HCT116 (cell line): ENCODE measurements around the gene FFAR3.

Experiments used
- CEBPB ChIP-seq: IDR thresholded peaks from 2 replicates; pipeline ENCODE4 v1.6.1; 2012; ENCODE audit warnings: low read depth
- CTCF ChIP-seq, 3 experiments: fragments of 200-600 bp in 1 of 3; sonication (generic) in 1 of 3; IDR thresholded peaks in 2 of 3; conservative IDR thresholded peaks in 1 of 3; 2 replicates each; pipeline ENCODE4 v1.5.1; 2012 to 2017; ENCODE audit warnings: low read depth in 2 of 3, low read length in 2 of 3, antibody characterized with exemption in 1 of 3, borderline replicate concordance in 1 of 3, control low read depth in 1 of 3, mild to moderate bottlenecking in 1 of 3, mixed read lengths in 1 of 3, mixed run types in 1 of 3, moderate library complexity in 1 of 3; ENCODE audit not compliant: insufficient read depth in 1 of 3
- EGR1 ChIP-seq: IDR thresholded peaks from 2 replicates; pipeline ENCODE4 v1.6.1; 2012; ENCODE audit warnings: low read depth
- EZH2 ChIP-seq: fragments of 200-600 bp; sonication (generic); IDR thresholded peaks from 2 replicates; pipeline ENCODE4 v1.6.1; 2017; ENCODE audit warnings: antibody characterized with exemption, mixed run types
- JUND ChIP-seq: IDR thresholded peaks from 2 replicates; pipeline ENCODE4 v1.6.1; 2012
- MAX ChIP-seq: IDR thresholded peaks from 2 replicates; pipeline ENCODE4 v1.6.1; 2012
- POLR2A ChIP-seq: IDR thresholded peaks from 2 replicates; pipeline ENCODE4 v1.7.0; 2011; ENCODE audit warnings: borderline replicate concordance; ENCODE audit not compliant: insufficient read depth, insufficient read length; ENCODE audit errors: extremely low read depth
- POLR2AphosphoS5 ChIP-seq: IDR thresholded peaks from 2 replicates; pipeline ENCODE4 v1.6.1; 2011; ENCODE audit warnings: mild to moderate bottlenecking, low read depth, low read length, moderate library complexity
- RAD21 ChIP-seq: IDR thresholded peaks from 2 replicates; pipeline ENCODE4 v1.6.1; 2012; ENCODE audit warnings: low read depth, mild to moderate bottlenecking
- REST ChIP-seq: IDR thresholded peaks from 2 replicates; pipeline ENCODE4 v1.6.1; 2012; ENCODE audit warnings: low read depth
- SIN3A ChIP-seq: IDR thresholded peaks from 2 replicates; pipeline ENCODE4 v1.6.1; 2012; ENCODE audit warnings: low read depth
- YY1 ChIP-seq: IDR thresholded peaks from 2 replicates; pipeline ENCODE4 v1.6.1; 2011; ENCODE audit warnings: low read length, low read depth, moderate library complexity, mild to moderate bottlenecking; ENCODE audit not compliant: insufficient replicate concordance; ENCODE audit errors: extremely low read depth
- ZFX ChIP-seq: fragments of 450-650 bp; IDR thresholded peaks from 2 replicates; pipeline ENCODE4 v1.6.1; 2017
- TF ChIP-seq, protein P1 (sequence below): IDR thresholded peaks from 2 replicates; pipeline ENCODE4 v1.6.1; 2011; ENCODE audit warnings: mild to moderate bottlenecking, low read length, moderate library complexity; ENCODE audit not compliant: insufficient replicate concordance; ENCODE audit errors: extremely low read depth

GRCh38 chr19:35340431-35340830 is 17.8 kb upstream of the FFAR3 start:
- TF ChIP-seq CTCF (IDR thresholded peaks at IDR 0.05 in 2 of 3, conservative IDR thresholded peaks at IDR 0.05 in 1 of 3; ENCODE audit: borderline replicate concordance in 1 of 3, insufficient read depth in 1 of 3, low read depth in 2 of 3, low read length in 2 of 3) (no peak), EGR1 (no peak), CEBPB (no peak), POLR2AphosphoS5 (no peak), YY1 (no peak), EZH2 (no peak), MAX (no peak), REST (no peak), RAD21 (no peak), POLR2A (no peak), SIN3A (no peak), ZFX (no peak), JUND (no peak)
- TF ChIP-seq, protein P1, sequence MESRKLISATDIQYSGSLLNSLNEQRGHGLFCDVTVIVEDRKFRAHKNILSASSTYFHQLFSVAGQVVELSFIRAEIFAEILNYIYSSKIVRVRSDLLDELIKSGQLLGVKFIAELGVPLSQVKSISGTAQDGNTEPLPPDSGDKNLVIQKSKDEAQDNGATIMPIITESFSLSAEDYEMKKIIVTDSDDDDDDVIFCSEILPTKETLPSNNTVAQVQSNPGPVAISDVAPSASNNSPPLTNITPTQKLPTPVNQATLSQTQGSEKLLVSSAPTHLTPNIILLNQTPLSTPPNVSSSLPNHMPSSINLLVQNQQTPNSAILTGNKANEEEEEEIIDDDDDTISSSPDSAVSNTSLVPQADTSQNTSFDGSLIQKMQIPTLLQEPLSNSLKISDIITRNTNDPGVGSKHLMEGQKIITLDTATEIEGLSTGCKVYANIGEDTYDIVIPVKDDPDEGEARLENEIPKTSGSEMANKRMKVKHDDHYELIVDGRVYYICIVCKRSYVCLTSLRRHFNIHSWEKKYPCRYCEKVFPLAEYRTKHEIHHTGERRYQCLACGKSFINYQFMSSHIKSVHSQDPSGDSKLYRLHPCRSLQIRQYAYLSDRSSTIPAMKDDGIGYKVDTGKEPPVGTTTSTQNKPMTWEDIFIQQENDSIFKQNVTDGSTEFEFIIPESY: no peak
